Esophagus squamous epithelium (tissue), 4 donors: Measurements from ENCODE around the gene PCF11.

Source experiments
- CTCF ChIP-seq, 6 experiments: fragments of 450-650 bp in 4 of 6; fragments of 200-600 bp in 2 of 6; sonication (generic) in 2 of 6; IDR thresholded peaks; one replicate each; pipeline ENCODE4 v1.5.1; 2016 to 2019; ENCODE audit warnings: antibody characterized with exemption in 6 of 6, mild to moderate bottlenecking in 4 of 6, moderate library complexity in 4 of 6
- POLR2A ChIP-seq, 4 donors: fragments of 450-650 bp; IDR thresholded peaks; one replicate each; pipeline ENCODE4 v1.6.1; 2017; ENCODE audit warnings: antibody characterized with exemption in 4 of 4, mild to moderate bottlenecking in 4 of 4, moderate library complexity in 3 of 4

GRCh38 chr11:83175815-83176214 is 18.9 kb downstream of the PCF11 start:
- TF ChIP-seq CTCF (IDR thresholded peaks at IDR 0.05) = no peak
- TF ChIP-seq POLR2A (IDR thresholded peaks at IDR 0.05) = no peak
